NOMO-1 treated with dmso at 0.1 percent for 144 hours (cell line): Measurements from ENCODE around the gene FAM181A.

ENCODE experiments used
- DNase-seq: peaks from one replicate; lab custom pipeline; 2025; ENCODE audit not compliant: unreplicated experiment; lab: John Stamatoyannopoulos, UW

FAM181A gene

GRCh38 chr14:93977171-93977570 is 50.0 kb downstream of the FAM181A start:
- no peak for DNase-seq

- no peak for DNase-seq
Observed at GRCh38 chr14:93977790-93978581, 50.8 kb downstream of the FAM181A start.

- DNase-seq, result no peak
Observed at GRCh38 chr14:93978735-93979134, 51.6 kb downstream of the FAM181A start.
